NCI-H345 treated with DMSO at 0.1 percent for 48 hours (cell line): ENCODE data around the gene CLIP1.
"Not testable (repeated sequence)": the region's sequence is repeated elsewhere in the genome, so short reads cannot be mapped to it uniquely, and the experiment has no call there.

Experiments
- DNase-seq: peaks from one replicate; lab custom pipeline; 2025; ENCODE audit not compliant: unreplicated experiment; lab: John Stamatoyannopoulos, UW

CLIP1 gene

DNA sequence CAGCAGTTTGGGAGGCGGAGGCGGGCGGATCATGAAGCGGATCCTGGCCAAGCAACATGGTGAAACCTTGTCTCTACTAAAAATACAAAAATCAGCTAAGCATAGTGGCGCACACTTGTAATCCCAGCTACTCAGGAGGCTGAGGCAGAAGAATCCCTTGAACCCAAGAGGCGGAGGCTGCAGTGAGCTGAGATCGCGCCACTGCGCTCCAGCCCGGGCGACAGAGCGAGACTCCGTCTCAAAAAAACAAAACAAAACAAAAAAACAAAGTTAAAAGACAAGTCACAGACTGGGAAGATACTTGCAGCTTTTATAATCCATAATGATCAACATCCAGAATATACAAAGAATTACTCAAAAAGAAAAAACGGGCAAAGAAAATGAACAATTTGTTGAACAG, 161.7 kb downstream of the CLIP1 start:
- DNase-seq, result not testable (repeated sequence)

DNA sequence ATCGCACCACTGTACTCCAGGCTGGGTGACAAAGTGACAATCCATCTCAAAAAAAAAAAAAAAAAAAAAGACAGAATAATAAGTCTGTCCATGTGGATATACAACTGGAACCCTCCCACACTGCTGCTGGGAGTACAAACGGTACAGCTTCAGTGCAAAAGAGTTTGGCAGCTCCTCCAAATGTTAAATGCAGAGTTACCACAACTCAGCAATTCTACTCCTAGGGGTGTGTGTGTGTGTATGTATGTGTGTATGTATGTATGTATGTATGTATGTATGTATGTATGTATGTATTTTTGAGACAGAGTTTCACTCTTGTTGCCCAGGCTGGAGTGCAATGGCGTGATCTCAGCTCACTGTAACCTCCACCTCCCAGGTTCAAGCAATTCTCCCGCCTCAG, 163.5 kb downstream of the CLIP1 start:
- DNase-seq, result not testable (repeated sequence)

DNA sequence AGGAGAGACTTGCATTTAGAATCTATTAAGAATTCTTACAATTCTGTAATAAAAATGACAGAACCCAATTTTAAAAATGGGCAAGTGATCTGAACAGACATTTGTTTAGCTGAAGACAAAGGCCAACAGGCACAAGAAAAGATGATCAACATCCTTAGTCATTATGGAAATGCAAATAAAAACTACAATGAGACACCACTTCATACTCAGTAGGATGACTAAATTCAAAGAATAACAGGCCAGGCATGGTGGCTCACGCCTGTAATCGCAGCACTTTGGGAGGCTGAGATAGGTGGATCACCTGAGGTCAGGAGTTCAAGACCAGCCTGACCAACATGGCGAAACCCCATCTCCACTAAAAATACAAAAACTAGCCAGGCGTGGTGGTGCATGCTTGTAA, 164.0 kb downstream of the CLIP1 start:
- not testable (repeated sequence) for DNase-seq

DNA sequence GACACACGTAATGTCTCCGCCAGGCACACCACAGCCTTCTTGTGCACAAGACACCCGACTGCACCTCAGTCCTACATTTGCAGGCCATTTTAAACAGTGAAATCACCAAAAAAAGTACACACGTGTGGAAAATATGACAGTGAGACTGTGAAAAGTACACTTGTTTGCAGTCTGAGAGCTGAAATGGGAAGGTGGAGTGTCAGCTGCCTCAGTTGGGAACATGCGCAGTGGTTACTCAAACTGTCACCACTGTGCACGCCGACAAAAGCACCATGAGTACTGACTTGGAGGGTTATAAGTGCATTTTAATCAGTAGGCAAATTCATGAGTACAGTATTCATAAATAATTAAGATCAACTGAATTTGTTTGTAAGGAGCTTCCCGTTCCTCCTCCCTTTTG, 171.9 kb downstream of the CLIP1 start:
- no peak for DNase-seq

DNA sequence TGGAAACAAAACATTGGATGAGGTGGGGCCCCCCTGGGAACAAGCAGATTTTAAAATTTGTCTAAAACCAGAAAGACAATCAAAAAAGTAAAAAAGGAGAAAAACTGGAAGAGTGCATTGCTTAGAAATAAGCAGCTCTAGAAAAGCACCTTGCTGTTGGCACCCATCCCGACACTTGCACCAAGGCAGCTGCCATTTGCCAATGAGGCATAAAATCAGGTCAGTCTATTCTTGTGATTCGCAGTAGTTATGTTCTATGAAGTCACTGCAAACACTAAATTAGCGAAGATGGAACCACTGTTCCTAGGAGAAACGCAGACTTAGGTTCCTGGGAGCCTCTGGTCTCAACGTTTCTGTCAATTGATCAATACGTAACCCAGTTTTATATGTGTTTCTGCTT, 172.4 kb downstream of the CLIP1 start:
- DNase-seq, result no peak

DNA sequence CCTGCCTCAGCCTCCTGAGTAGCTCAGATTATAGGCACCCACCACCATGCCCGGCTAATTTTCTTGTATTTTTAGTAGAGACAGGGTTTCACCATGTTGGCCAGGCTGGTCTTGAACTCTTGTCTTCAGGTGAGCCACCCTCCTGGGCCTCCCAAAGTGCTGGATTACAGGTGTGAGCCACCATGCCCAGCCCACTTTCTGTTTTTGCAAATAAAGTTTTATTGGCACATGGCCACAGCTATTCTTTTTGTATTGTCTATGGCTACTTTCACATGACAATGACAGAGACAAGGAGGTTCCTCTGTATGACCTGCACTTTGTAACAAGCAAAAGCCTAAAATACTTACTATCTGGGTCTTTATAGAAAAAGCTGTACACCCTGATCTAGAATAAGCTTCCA, 176.9 kb downstream of the CLIP1 start:
- no peak for DNase-seq

DNA sequence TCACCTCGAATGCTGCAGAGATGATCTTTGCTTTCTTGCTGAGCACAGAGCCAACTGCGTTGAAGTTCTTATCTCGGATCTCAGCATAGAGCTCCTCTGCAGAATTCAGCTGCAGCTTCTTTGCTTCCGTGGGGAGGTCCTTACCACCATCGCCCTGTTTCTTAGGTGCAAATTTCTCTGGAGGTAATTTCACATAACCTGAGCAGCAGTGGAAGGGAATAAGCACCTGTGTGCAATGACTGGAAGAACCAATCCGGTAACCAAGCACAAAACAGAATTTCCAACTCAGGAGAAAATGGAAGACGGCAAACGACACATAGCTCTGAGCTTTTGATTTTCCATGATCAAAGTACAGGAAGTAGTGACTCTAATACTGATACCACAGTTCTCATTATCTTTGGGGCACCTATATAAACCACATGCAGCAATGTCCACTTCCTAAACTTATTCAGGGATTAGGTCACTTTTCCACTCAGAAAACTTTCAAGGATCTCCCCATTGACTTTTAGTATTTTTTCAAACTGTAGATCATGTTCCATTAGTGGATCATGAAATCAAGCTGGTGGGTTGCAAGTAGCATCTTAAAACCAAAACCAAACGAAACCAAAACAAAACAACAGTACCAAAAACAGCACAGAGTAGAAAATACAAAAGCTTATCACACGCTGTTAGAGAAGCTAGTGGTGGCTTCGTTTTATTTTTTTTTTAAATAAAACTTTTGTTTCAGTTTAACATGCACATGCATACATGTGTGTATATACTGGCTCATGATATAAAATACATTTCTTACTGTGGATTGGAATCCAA, 177.7 kb downstream of the CLIP1 start:
- no peak for DNase-seq

DNA sequence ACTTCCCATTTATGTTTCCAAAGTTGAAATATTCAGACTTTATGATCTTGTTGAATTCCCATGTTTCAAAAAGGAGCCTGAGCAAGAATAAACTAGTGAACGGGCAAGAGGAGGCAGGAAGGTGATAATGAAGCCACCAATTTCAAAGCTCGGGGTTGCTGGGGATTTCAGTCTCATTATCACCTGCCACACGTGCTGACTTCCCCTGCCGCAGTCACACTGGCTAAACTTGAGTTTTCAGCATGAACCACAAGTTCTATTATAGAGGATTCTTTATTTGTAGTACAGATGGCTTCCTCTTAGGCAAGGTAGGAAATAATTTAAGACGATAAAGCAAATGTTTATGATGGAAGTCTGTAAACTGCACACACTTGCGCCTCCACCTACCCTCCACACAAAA, 178.5 kb downstream of the CLIP1 start:
- no peak for DNase-seq

DNA sequence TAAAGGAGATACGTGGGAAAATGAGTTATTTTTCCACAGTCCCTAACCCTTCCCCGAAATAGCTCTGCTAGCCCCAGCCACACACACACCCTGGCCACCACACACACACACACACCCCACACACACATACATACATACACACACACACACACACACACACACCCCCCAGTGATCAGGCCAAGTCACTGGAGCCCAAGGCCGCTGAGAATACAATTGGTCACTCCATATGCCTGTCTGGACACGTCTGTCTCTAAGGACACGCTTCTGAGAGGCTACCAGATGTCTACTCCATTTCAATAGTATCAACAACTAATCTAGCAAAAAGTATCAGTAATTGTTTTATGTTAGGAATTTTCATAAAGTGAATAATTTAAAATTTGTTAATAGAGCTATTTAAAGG, 183.6 kb downstream of the CLIP1 start:
- DNase-seq, result no peak

DNA sequence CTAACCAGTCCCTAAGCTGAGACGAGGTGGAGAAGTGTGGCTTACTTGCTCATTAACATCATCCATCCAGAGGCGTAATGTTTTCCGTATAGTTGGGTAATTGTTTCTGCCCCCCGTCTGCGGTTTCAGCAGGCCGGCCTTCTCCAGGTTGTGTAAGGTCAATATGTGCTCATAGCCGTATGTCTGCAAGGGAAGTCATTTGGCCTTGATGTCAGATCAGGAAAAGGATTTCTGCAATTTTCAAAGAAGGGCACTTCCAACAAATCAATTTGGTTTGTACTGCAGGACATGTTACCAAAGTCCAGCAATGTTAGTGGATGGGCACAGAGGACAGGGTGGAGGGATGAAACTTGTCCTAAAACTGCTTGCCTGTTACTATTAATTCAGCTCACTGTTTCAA, 186.7 kb downstream of the CLIP1 start:
- no peak for DNase-seq

DNA sequence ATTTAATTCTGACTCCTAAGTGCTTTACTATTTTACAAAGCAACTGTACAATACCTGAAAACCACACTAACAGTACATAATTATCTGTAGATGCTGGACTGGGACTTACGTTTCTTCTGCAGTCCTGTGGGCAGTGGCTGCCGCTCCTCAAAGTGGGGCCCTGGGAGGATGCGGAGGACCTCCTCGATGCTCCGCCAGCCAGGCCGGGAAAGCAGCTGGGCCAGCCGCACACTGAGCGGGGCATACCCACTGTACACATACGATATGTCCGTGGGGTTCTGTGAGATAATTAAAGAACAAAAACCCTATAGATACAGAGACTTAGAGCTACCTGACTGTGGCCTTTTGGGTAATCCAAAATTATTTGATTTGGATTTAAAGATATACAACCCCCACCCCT, 189.8 kb downstream of the CLIP1 start:
- DNase-seq, result no peak

DNA sequence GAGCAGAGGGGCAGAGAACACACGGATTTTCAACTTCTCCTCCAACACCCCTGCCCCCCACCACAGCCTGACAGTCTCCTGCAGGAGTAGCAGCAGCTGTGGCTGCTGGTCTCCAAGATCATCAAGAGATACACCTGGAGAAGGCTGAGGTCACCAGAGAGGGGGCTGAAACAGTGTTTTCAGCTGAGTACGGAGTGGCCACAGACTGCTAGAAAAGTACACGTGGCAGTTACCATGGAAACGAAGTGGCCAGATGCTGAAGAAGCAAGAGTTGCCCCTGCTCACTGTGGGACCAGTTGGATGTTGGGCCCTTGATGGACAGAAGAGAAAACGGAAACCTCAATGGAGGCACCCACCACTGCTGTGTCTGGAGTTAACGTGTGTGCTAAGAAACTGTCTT, 191.7 kb downstream of the CLIP1 start:
- DNase-seq, result no peak

DNA sequence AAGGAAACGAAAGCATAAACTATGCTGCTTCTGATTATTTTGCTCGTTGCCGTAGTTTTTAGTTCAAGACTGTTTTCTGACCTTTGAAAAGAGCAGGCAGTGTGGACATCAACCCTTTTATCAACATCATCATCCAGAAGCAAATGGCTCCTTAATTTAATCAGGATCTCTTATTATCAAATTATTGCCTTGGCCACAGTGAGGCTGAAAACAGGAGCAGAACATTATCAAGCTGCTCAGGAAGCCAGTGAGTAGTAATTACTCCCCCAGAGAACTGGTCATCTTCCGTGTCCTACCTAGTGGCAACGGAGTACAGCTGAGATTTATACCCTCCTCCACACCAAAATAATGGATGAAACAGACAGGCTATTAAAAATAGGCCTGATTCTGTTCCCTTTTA, 194.4 kb downstream of the CLIP1 start:
- no peak for DNase-seq

DNA sequence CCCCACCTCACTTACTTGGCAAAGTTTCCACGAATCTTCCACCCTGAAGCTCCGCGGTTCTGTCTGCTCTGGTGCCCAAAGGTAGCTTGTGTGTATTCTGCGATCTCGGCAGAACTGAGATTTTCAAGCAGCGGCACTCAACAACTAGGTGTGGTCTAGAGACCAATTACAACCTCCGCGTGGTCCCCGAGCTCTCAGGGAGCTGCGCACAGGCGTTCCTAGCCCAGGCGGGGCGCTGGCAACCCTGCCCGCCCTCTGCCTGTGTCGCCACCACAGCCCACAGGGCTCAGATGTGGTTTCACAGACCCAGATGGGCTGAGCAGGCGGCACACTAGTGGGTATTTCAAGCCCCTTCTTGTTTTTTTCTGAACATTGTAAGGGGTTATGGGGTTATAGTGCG, 195.1 kb downstream of the CLIP1 start:
- no peak for DNase-seq

DNA sequence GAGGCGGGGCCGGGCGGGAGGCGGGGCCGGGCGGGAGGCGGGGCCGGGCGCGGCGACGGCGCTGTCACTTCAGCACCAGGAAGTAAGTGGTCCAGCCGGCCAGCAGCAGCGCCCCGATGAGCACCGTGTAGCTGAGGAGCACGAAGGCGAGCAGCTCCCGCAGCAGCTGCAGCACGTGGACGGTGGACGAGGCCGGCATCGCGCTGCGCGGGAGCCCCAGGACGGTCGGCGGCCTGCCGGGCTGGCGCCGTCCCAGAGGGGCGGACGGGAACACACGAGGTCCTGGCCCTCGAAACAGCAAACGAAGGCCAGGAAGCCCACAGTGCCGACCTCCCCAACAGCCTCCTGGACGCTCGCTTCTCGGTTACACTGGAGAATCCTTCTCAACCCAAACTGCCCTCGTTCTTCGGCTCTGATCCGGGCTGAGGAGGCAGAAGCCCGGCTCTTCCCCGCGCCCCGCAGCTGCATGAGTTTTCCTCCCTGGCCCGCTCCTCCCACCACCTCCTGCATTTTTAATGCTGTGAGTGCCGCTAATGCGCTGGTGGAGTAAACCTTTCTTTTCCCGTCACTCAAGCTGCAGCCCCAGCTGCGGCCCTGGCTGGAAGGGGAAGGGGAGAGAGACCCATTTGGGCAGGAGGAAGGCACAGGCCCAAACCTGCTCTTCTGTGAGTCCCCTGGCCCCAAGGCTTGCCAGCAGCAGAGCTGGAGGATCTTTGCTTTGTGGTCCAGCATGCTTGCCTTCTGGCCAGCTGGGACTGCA, 195.9 kb downstream of the CLIP1 start:
- DNase-seq, result no peak

DNA sequence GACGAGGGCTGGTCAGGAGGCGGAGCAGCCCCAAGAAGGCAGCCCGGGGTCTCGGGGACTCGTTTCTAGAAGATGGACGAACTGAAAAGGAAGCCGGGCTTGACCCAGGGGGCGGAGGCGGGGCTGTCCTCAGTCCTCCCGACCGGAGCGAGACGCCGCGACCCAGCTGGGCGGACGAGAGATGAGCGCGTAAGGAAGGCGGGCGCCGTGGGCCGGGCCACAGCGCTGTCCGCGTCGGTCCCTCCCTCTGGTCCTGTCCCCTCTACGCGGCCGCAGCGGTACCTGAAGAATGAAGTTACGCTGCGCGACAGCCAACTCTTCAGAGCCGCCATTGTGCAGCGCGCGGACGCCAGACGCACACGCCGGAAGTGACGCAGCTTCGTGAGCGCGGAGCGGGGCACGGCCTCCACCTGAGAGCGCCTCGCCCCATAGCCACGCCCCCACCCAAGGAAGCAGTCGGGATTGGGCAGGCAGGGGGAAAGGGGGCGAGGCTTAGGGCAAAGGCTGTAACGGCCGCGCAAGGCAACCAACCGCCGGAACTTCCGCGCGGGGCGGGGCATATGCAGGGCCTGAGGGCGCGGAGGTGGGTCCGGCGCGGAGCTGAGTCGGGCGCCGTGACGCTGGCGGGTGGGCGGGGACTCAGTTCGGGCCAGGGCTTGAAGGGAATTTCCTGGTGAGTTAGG, 196.6 kb downstream of the CLIP1 start, which contains the start of gene DIABLO:
Gene DIABLO, minus strand, starts transcription at position 370 of the 683 bp plus-strand sequence. Its CDS starts 38 bp downstream, at position 332.
- DNase-seq, result peak; percentile 98
